ENCODE results near the gene SH3RF1. TPM values are rescaled to one million over a fixed set of nuclear protein-coding genes. Genes with fewer than 3 reads are reported as not detected.

The SH3RF1 gene
- total RNA-seq, 1 experiment from 2014 or later, result 4.6 TPM

GRCh38 chr4:169060391-169061091 lies 210.2 kb downstream of the SH3RF1 start:
- Histone ChIP-seq H3K27me3 (ENCODE audit: control insufficient read depth, insufficient read depth, low read length) (no peaks in the 10 kb centered on the region), H3K36me3 (replicated peaks; ENCODE audit: control insufficient read depth, insufficient read depth, low read length) (no peaks in the 10 kb centered on the region)
- DNase-seq, result no peak

DNA sequence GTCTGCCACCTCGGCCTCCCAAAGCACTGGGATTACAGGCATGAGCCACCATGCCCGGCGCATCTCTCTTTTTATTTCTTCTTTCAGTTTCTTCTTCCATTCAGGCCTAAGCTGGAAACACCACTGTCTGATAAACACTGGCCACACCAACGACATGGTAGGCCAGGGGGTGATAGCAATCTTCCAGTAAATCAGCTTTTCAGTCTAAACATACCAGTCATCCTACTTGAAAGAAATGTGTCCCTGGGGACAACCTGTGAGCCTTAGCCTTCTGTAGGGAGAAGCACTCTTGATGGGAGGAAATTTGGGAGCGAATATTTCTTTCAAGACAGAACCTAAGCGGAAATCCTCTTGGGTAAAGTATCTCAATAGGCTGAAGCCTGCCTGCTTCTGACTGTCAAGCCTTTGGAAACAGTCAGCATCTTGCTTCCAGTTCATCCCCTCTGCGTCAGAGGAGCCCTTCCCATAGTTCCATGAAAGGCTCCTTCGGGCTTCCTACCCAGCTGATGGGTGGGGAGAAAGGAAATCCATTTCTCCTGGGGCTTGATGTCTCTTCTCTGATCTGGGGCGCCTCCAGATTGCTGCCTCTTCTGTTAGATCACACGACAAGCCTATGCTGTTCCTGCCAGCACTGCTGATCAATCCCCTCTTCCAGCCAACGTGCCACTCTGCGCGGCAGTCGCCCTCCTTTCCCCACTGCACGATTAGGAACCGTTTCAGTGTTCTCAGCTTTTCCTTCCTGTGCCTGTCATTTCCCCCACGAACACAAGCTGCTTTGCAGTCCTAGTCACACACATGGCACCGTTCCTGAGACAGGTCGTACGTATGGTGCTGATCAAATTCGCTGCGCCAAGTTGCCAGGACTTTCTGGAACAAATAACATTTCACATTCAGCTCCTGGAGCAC lies 211.2 kb downstream of the SH3RF1 start:
- DNase-seq, result no peak
- no peaks in the 10 kb centered on the region for H3K36me3 ChIP-seq (replicated peaks; ENCODE audit: control insufficient read depth, insufficient read depth, low read length)
- no peaks in the 10 kb centered on the region for H3K27me3 ChIP-seq (ENCODE audit: control insufficient read depth, insufficient read depth, low read length)
- H3K4me3 ChIP-seq (ENCODE audit: insufficient read depth, low read depth, low read length), result no peak overlapping the region

More at GRCh38 chr4:169060391-169061091, 210.2 kb downstream of the SH3RF1 start:
- H3K4me3 ChIP-seq (ENCODE audit: insufficient read depth, low read depth, low read length), result no peak overlapping the region

DNA sequence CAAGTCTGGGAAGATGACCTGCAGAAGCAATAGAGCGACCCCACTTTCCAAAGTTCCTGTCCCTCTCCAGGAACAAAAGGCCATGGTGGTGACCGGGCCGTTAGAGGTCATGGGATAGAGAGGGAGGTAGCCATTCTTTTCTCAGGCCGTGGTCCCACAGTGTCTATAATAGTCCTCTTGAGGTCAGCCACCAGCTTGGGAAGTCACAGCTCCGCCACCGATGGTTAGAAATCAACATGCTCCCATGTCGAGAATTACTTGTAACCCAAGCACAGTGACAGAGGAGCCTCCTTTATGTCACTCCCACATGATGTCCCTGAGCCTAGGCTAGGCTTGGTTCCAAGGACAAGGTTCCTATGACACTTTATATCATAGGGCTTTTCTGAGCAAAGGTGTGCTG lies 212.4 kb downstream of the SH3RF1 start:
- Histone ChIP-seq H3K27me3 (ENCODE audit: control insufficient read depth, insufficient read depth, low read length) (no peaks in the 10 kb centered on the region), H3K4me3 (ENCODE audit: insufficient read depth, low read depth, low read length) (no peak overlapping the region), H3K36me3 (replicated peaks; ENCODE audit: control insufficient read depth, insufficient read depth, low read length) (no peaks in the 10 kb centered on the region)
- DNase-seq, result no peak

DNA sequence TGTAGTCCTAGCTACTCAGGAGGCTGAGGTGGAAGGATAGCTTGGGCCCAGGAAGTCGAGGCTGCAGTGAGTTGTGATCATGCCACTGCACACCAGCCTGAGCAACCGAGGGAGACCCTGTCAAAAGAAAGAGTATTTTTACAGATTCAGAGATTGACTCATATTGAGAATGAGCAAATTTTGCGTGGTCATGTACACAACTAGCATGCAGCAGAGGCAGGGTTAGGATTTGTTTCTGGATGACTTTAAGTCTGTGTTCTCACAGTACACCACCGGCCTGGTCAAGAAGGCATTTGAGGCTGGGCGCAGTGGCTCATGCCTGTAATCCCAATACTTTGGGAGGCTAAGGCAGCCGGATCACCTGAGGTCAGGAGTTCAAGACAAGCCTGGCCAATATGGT lies 215.9 kb downstream of the SH3RF1 start:
- no peak overlapping the region for H3K4me3 ChIP-seq (ENCODE audit: insufficient read depth, low read depth, low read length)
- no peaks in the 10 kb centered on the region for H3K27me3 ChIP-seq (ENCODE audit: control insufficient read depth, insufficient read depth, low read length)
- no peaks in the 10 kb centered on the region for H3K36me3 ChIP-seq (replicated peaks; ENCODE audit: control insufficient read depth, insufficient read depth, low read length)
- DNase-seq, result no peak

- no peak for DNase-seq
- H3K27me3 ChIP-seq (ENCODE audit: control insufficient read depth, insufficient read depth, low read length), result no peaks in the 10 kb centered on the region
Measured at GRCh38 chr4:169052594-169052945, 218.2 kb downstream of the SH3RF1 start.

GRCh38 chr4:169051761-169052593 lies 218.8 kb downstream of the SH3RF1 start:
- no peaks in the 10 kb centered on the region for H3K27me3 ChIP-seq (ENCODE audit: control insufficient read depth, insufficient read depth, low read length)
- H3K36me3 ChIP-seq (replicated peaks; ENCODE audit: control insufficient read depth, insufficient read depth, low read length), result no peaks in the 10 kb centered on the region
- H3K4me3 ChIP-seq (ENCODE audit: insufficient read depth, low read depth, low read length), result no peak overlapping the region
- DNase-seq, result no peak

More at GRCh38 chr4:169052594-169052945, 218.2 kb downstream of the SH3RF1 start:
- Histone ChIP-seq H3K4me3 (ENCODE audit: insufficient read depth, low read depth, low read length) (no peak overlapping the region), H3K36me3 (replicated peaks; ENCODE audit: control insufficient read depth, insufficient read depth, low read length) (no peaks in the 10 kb centered on the region)

DNA sequence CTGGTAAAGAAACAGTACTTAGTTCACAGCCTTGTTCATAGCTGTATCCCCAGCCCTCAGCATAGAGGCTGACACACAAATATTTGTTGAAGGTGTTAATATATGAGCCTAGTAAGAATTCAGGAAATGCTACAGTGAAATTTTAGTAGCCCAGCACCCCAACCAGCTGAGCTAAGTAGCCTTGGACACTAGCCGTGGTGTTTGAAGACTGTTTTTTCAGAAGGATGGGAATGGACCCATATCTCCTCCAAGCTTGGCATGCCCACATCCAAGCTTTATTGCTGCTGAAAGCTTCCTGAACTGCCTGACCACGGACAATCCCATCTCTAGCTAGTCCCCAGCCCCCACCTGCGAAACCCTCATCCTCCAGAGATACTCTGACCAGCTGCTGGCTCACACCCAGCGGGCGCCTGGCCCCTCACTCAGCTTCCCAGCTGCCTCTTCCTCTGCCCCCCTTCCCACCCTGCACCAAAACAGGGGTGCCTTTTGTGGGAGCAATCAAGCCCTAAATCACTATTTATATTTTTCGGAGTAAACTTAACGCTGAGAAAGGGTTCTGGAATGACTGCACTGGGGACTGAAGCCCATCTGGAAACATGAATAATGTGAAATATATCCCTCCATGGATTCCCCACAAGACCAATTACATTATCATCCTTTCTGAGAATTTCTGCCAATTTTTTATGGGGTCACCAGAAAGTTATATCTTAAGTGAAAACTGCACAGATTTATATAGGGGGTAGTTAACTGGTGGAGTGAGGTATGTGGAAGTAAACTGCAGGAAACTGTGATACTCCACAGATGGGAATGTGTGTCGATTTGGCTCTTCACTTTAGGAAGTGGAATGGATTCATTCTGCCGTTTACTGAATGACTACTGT lies 219.6 kb downstream of the SH3RF1 start:
- Histone ChIP-seq H3K27me3 (ENCODE audit: control insufficient read depth, insufficient read depth, low read length) (no peaks in the 10 kb centered on the region), H3K4me3 (ENCODE audit: insufficient read depth, low read depth, low read length) (no peak overlapping the region), H3K36me3 (replicated peaks; ENCODE audit: control insufficient read depth, insufficient read depth, low read length) (no peaks in the 10 kb centered on the region)
- no peak for DNase-seq

GRCh38 chr4:169050284-169050683 lies 220.5 kb downstream of the SH3RF1 start:
- Histone ChIP-seq H3K27me3 (ENCODE audit: control insufficient read depth, insufficient read depth, low read length) (no peaks in the 10 kb centered on the region), H3K36me3 (replicated peaks; ENCODE audit: control insufficient read depth, insufficient read depth, low read length) (no peaks in the 10 kb centered on the region), H3K4me3 (ENCODE audit: insufficient read depth, low read depth, low read length) (no peak overlapping the region)
- DNase-seq, result no peak

GRCh38 chr4:169048868-169049414 lies 221.8 kb downstream of the SH3RF1 start:
- Histone ChIP-seq H3K36me3 (replicated peaks; ENCODE audit: control insufficient read depth, insufficient read depth, low read length) (no peaks in the 10 kb centered on the region), H3K4me3 (ENCODE audit: insufficient read depth, low read depth, low read length) (no peak overlapping the region), H3K27me3 (ENCODE audit: control insufficient read depth, insufficient read depth, low read length) (no peaks in the 10 kb centered on the region)
- no peak for DNase-seq

DNA sequence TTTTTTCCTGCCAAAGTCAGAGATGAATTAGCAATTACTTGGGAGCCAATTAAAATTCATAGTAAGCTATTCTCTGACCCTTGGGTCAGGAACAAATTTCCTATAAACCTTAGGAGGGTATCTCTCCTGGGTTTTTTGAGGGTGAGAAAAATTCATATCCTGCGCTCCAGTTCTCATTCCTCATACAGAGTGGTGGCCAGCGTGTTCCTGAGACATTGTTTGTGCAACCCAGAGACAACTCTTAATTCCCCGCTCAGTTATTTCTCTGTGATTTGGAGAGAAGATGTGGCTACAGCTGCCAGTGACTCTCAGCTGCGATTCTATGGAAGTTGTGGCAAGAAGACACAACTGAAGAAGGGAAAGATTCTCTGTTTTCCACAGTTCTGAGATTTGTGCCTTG lies 222.8 kb downstream of the SH3RF1 start:
- H3K4me3 ChIP-seq (ENCODE audit: insufficient read depth, low read depth, low read length), result no peak overlapping the region
- no peaks in the 10 kb centered on the region for H3K36me3 ChIP-seq (replicated peaks; ENCODE audit: control insufficient read depth, insufficient read depth, low read length)
- no peaks in the 10 kb centered on the region for H3K27me3 ChIP-seq (ENCODE audit: control insufficient read depth, insufficient read depth, low read length)
- no peak for DNase-seq

DNA sequence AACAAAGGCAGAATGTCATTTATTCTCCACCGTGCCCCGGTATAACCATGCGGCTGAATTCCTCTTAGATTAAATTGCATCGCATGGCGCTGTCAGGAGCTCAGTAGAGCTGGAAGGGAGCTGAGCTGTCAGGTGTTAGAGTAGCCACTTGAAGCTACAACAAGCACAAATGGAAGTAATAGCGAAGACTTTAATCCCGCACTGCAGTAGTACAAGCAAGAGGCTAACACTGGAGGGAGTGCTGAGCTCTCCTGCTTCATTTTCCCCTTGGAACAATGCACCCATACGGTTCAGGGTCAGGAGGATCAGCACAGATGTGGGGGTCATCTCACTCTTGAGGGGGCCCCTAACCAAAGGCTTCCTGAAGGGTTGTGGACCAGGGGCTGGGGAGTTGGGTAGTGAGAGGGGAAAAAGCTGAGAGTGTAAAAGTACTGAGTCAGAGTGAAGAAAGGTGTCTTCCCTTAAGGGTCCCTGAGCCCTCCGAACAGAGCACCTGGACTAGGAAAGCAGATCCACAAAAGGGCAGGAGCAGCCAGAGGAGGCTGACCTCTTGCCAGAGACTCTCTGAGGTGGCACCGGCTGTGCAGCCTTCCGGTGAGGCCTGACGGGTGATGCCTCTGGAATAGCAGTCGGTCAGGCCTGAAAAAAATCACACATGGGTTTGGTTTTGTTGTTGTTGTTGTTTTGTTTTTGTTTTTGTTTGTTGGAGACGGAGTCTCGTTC lies 224.7 kb downstream of the SH3RF1 start:
- DNase-seq, result peak; percentile 59
- Histone ChIP-seq H3K36me3 (replicated peaks; ENCODE audit: control insufficient read depth, insufficient read depth, low read length) (no peaks in the 10 kb centered on the region), H3K4me3 (ENCODE audit: insufficient read depth, low read depth, low read length) (no peak overlapping the region), H3K27me3 (ENCODE audit: control insufficient read depth, insufficient read depth, low read length) (no peaks in the 10 kb centered on the region)

DNA sequence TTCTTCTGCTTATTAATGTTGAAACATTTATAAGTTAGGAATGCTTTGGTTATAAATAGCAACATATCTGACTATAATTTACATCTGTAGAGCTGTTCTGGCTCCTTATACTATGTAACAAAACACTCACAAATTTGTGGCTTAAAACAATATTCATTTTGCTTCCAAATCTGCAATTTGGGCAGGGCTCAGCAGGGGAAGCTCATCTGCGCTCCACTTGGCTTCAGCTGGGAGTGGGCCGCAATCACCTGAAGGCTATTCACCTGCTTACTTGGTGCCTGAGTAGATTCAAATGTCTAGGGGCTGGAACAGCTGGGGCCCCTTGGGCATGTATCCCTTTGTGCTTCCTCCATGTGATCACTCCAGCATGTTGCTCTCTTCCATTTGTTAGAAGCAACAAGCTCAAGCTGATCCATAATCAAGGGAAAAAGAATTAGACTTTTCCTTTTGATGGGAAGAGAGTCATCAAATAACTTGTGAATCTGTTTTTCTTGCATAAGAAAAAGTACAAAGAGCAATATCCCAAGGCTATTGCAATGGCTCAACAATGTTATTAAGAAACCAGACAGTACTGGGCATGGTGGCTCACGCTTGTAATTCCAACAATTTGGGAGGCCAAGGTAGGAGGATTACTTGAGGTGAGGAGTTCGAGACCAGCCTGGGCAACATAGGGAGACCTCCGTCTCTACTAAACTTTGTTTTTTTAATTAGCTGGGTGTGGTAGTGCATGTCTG lies 225.9 kb downstream of the SH3RF1 start:
- H3K27me3 ChIP-seq (ENCODE audit: control insufficient read depth, insufficient read depth, low read length), result no peaks in the 10 kb centered on the region
- DNase-seq, result no peak
- H3K4me3 ChIP-seq (ENCODE audit: insufficient read depth, low read depth, low read length), result no peak overlapping the region
- H3K36me3 ChIP-seq (replicated peaks; ENCODE audit: control insufficient read depth, insufficient read depth, low read length), result no peaks in the 10 kb centered on the region
